AG10803 (cell line): ENCODE results near the gene RAD51B.
"Not testable (repeated sequence)": the region's sequence is repeated elsewhere in the genome, so short reads cannot be mapped to it uniquely, and the experiment has no call there.

Source experiments
- DNase-seq: peaks from one replicate; pipeline ENCODE4 v3.0.0; 2010; ENCODE audit warnings: low read depth
- H3K4me3 ChIP-seq: 2 replicates; pipeline ENCODE4 v1.5.1; 2011; ENCODE audit warnings: mild to moderate bottlenecking, low read length, control low read depth
- TF ChIP-seq, protein P1 (sequence below): conservative IDR thresholded peaks from 2 replicates; pipeline ENCODE4 v1.5.1; 2011; ENCODE audit warnings: mild to moderate bottlenecking, low read length, control low read depth, inconsistent platforms

Gene RAD51B

DNA sequence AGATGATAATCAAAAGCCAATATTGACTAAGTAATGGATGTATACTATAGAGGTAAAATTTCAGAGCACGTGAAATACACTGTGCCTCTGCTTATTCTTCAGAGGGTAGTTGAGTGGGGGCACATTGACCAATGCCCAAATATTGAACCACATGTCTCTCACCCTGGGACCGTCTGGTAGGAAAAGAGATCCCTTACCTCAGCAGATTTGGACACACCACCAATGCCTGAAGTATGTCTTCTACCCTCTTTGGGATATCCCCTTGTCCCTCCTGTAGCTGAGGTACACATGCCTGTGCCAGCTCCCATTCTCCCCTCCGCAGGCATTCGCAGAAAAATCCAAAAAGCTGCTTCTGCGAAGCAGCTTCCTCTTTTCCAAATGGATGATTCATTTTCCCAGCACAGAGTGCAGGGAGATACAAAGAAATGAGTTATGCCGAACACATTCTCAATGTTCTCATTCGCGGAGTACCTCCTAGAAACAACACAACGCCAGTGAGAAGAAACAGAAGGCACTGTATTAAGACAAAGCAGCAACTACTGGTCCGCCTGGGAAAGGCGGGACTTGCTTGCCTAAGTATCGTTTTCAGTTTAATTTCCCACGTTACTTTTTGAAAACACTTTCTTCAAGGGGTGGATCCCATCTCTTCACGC is 3.9 kb upstream of the RAD51B start:
- peak; percentile 51 for DNase-seq

DNA sequence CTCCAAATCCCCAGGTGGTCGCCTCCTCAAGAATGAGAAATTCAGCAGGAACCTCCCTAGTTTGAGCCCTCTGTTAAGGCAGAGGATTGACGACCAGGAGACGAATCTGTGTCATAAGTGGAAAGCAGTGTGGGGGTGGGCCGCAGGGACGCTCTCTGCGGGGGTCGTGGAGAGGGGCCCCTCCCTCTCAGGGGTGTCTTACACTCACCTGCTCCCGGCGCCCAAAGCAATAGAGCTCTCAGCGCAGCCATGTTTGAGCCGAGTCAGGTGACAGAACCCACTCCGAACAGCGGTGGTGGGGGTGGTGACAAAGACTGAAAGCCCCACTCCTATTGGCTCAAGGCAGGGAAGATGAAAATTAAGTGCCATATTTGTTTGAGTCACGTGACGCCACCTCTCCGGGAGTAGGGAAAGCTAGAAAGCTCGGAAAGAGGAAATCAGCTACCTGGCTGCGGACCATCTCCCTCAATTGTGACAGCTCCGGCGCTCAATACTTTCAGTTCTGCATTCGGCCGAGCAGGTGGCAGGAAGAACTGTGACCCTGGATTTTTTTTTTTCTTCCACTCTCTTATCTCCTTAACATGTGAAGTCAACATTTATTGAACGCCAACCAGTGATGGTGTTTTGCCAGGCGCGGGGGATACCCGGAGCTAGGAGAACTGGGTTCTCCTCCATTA is 3.1 kb upstream of the RAD51B start, which contains the start of gene ZFYVE26:
ZFYVE26 (minus strand) TSS at position 265 of the 677 bp plus-strand sequence. CDS start 627 bp downstream, outside the sequence.
- peak within 1 kb of the TSS; percentile 96 for H3K4me3 ChIP-seq
- TF ChIP-seq, protein P1, sequence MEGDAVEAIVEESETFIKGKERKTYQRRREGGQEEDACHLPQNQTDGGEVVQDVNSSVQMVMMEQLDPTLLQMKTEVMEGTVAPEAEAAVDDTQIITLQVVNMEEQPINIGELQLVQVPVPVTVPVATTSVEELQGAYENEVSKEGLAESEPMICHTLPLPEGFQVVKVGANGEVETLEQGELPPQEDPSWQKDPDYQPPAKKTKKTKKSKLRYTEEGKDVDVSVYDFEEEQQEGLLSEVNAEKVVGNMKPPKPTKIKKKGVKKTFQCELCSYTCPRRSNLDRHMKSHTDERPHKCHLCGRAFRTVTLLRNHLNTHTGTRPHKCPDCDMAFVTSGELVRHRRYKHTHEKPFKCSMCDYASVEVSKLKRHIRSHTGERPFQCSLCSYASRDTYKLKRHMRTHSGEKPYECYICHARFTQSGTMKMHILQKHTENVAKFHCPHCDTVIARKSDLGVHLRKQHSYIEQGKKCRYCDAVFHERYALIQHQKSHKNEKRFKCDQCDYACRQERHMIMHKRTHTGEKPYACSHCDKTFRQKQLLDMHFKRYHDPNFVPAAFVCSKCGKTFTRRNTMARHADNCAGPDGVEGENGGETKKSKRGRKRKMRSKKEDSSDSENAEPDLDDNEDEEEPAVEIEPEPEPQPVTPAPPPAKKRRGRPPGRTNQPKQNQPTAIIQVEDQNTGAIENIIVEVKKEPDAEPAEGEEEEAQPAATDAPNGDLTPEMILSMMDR, result no peak
- peak; percentile 91 for DNase-seq

More for the DNA sequence above, 3.9 kb upstream of the RAD51B start:
- TF ChIP-seq, protein P1, result no peak
- H3K4me3 ChIP-seq, result peak overlapping the region; percentile 96

GRCh38 chr14:67817750-67818438 is 1.7 kb upstream of the RAD51B start:
- TF ChIP-seq, protein P1, result no peak
- no peak for DNase-seq
- H3K4me3 ChIP-seq, result no peak overlapping the region

DNA sequence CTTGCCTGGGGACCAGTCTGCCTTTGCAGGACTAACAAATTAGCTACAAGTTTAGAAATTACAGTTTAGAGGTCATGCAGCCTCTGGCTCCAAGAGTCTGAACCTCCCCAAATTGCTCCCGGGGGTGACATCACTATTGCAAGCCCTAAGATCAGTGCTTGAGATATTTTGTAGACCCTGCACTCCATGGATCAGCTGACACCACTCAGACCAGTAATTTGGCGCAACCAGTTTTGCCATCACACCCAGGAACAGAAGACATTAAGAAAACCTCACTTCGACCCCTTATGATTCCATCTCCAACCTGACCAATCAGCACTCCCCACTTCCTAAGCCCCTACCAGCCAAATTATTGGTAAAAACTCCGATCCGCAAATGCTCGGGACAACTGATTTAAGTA is 1.1 kb upstream of the RAD51B start:
- DNase-seq, H3K4me3 ChIP-seq: not testable (repeated sequence)

GRCh38 chr14:67820428-67820971 is 921 bp downstream of the RAD51B start:
- H3K4me3 ChIP-seq, result peak overlapping the region; percentile 93
- peak; percentile 60 for DNase-seq
- TF ChIP-seq, protein P1, result no peak

- DNase-seq, result no peak
- TF ChIP-seq, protein P1, result no peak
- H3K4me3 ChIP-seq, result no peak overlapping the region
Measured at GRCh38 chr14:67821121-67821520, 1.5 kb downstream of the RAD51B start.

DNA sequence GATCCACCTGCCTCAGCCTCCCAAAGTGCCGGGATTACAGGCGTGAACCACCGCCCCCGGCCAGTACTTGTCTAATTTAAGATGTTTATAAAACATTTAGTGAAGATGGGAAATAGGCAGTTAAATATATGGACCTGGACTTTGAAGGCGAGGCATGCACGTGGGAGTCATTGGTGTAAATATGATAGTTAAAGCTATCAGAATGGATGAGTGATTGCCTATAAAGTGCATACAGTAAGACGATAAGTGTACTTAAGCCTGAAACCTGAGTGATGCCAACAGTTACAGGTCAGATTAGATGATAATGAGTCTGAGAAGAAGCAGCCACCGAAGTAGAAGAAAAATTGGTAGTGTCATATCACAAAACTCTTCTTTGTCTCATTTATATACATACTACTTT is 11.5 kb downstream of the RAD51B start:
- TF ChIP-seq, protein P1, result no peak
- no peak overlapping the region for H3K4me3 ChIP-seq
- no peak for DNase-seq
